EH (cell line): ENCODE data around the gene TBC1D14.

Source experiments
- DNase-seq: peaks from one replicate; pipeline ENCODE4 v3.0.0-alpha.2; 2015; ENCODE audit warnings: low read depth

TBC1D14 gene

DNA sequence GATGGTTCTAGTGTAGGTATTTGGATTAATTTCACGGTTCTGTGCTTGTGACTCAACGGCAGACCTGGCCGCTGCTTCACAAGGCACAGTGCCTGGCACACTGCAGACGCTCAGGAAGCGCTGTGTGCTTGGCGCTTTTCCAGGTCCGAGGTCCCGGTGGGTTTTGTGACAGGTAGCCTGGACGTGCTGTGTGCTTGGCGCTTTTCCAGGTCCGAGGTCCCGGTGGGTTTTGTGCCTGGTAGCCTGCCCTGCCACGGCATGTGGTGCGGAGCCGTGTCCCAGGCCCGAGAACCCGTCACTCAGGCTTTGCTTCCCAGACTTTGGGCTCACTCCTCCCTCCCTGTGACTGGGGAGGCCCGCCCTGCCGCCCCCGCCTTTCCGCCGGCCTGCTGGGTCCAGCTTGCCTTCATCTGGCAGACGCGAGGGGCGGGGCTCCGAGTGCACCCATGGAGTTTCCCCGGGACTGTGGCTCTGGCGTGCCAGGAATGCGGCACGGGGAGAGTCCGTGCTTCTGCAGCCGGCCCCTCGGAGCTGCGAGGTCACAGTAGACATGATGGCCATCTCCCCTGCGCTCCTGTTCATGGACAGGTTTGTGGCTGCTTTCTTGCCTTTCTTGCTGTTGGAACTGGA, 44.2 kb downstream of the TBC1D14 start:
- DNase-seq, result peak; percentile 80

DNA sequence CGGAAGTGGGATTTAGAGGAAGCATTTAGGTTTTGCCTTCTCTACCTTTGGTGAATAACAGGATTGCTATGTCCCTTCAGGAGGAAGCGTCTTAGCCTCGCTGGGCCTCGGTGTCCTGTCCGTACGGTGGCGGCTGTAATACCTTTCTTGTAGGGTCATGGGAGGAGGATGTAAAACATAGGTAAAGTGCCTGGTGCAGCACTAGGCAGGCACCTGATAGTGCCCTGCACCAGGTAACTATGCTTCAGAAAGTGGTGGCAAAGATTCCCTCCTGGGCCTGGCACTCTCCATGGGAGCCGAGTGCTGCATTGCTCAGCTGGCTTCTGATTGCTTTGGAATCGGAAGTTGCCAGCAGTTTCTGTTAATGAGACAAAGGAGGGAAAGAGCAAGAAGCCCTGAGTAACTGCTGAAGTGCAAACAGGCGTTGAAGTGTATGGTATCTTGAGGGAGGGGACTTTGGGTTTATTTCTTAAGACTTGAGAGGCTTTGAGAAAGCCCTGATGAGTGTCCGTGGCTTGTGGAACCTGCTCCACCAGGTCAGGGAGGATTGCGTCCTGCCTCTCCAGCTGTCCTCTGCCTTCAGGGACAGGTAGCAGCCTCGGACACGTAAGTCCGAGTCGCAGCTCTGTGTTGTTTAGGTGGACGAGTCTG, 45.8 kb downstream of the TBC1D14 start:
- DNase-seq, result no peak

DNA sequence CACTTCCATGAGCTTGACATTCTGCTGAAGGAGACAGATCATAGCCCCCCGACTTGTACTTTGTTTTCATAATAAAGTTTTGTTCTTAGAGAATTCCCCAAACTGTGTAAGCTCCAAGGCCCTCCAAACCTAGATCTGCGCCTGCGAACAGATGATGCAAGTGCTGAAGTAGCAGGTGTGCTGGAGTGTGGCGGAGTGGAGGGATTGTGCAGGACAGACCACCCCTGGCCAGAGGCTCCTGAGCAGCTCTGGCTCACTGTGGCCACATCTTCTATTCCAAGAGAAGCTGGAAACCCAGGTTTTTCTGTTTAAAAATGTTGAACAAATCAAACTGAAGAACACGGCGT, 46.4 kb downstream of the TBC1D14 start:
- no peak for DNase-seq

DNA sequence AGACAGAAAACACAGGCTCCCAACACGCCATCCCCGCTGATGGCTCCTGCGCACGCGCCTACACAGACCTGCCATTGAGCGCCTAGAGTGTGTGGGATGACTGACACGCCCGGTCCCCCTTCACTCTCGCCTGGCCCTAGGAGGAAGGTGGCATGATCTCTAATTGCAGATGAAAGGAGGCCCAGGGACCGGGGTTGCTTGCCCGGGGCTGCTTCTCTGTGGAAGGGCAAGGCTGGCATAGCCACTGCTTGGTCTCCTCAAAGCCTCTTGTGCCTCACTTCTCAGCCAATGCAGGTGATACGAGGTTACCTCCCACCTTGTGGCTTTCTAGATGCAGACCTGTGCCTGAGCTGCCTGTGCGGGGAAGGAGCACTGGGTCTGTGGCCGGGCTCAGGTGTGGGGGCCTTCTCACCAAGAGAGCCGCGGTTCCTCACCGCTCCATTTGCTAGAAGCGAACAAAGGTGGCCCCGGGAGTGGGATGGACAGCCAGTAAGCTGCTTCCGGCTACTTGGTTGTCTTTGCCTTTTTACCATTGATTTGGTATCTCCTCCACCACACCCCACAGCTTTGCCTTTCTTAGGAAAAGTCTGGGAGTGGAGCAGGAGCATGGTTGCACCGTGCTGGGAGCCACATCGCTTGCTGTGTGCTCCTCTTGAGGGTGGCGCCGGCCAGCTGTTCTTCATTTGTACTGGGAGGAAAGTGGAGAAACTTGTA, 47.0 kb downstream of the TBC1D14 start:
- DNase-seq, result no peak

DNA sequence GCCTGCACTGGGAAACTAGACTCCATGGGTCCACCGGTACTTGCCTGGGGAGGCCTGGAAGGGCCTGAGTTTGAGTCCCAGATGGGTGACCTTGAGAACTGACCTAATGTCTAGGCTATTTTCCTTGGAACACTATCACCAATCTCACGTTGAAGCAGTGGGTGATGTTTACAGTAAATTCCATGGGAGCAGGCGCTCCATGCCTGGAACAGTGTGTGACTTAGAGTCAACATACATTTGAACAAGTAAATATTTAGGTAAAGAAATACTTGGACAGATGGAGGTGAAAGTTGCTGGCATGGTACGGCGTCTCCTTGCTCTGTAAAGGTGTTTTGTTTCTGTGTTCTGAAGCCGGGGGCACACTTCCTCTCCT, 47.5 kb downstream of the TBC1D14 start:
- no peak for DNase-seq

DNA sequence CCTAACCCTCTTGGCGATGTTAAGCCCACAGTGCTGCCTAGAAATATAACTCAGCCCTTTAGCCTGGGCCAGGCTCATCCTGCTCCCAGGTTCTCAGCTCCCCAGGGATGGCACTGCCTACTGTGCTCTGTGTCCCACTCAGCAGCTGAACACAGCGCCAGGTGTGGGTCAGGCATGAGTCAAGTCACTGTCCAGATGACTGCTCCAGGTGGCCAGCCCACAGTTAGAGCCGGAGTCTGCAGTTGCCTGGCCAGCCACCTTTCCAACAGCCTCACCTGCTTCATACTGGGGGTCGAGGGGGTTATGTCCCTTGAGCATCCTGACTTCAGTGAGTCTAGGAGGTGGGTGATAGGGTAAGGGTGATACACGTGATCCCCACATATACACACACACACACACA, 48.4 kb downstream of the TBC1D14 start:
- DNase-seq, result no peak

DNA sequence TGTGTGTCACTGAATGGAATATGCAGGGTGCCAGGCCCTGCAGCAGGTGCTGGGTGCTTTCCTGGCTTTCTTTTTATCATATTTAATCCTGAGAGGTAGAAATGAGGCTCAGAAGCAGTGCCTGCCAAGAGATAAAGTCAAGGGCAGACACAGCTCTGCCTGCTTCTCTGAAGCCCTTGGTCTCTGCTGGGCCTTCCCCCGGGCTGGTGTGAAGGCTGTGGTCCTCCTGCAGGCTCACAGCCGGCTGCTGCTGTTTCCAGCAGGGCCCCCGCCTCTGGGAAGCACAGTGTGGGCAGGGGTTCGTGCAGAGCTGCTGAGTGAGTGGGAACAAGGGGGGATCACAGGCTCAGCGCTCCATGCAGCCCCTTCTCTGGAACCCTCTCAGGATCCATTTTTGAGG, 49.6 kb downstream of the TBC1D14 start:
- DNase-seq, result no peak

DNA sequence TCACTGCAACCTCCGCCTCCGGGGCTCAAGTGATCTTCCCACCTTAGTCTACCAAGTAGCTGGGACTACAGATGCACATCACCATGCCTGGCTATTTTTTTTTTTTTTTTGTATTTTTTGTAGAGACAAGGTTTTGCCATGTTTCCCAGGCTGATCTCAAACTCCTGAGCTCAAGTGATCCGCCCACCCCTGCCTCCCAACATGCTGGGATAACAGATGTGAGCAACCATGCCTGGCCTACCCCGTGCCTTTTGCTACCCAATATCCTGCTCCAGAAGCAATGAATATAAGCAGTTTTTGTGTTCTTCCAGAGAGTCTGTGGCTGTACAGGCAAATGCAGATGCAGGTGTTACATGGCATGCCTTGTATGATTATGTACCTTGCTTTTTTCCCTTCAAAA, 50.5 kb downstream of the TBC1D14 start:
- DNase-seq, result no peak

DNA sequence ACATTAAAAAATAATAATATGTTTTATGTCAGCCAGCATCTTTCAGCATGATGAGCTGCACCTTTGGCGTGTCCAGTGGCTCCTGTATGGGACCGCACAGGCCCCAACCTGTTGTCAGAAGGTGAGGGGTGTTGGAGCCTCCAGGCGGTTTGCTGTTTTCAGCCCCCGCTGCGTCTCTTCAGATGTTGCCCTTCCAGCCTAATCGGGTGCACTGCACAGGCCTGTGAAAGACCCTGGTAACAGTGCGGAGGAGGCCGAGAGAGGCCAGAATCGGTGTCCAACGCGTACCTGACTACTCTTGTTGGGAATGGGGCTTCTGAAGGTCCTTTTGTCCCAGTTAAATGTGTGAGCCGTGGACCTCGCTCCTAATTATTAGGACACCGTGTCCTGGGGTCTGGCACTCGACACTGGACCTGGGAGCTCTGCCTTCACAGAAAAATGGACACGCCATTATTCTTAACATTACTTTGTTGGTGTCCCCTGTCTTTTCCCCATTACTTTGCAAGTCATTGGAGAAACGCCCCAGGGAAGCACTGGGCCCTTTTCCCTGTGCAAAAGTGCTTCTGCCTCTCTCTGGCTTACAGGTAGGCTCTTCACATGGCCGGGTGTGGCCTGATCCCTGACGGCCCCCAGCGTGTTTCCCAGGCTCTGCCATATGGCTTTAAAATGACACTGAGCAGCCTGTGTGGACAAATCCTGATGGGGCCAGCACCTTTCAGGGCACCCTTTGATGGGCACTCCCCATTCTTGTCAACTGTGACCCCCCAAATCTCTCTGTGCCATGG, 51.2 kb downstream of the TBC1D14 start:
- no peak for DNase-seq

DNA sequence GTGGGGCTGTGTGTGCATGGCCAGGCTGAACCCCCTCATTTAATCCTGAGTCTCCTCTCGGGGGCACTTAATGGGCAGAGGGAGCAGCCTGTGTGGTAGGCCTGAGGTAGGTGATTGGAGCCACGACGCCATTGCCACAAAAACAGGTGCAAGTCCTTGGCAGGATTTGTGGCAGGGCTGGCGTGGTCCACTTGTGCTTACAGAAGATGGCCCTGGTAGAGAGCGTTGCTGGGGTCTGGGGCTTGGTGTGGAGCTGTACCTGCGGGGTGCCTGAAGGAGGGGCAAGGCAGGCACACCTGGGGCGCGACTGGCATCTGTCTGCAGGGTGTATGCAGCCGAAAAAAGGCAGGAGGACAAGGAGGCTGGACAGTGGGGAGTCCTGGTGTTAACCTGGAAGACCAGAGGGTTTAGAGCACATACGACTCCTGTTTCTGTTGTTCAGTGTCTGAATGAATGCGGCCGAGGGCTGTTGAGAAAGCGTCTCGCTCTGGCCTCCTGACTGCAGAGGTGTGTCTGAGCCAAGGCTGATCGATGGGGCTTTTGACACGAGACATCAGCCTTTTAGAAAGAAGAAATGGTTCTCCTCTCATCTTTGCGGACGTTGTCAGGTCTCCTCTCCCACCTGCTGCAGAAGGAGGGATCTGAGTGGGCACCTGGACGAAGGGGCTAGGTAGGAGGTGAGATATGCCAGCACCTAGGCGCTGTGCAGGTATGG, 52.0 kb downstream of the TBC1D14 start:
- no peak for DNase-seq

DNA sequence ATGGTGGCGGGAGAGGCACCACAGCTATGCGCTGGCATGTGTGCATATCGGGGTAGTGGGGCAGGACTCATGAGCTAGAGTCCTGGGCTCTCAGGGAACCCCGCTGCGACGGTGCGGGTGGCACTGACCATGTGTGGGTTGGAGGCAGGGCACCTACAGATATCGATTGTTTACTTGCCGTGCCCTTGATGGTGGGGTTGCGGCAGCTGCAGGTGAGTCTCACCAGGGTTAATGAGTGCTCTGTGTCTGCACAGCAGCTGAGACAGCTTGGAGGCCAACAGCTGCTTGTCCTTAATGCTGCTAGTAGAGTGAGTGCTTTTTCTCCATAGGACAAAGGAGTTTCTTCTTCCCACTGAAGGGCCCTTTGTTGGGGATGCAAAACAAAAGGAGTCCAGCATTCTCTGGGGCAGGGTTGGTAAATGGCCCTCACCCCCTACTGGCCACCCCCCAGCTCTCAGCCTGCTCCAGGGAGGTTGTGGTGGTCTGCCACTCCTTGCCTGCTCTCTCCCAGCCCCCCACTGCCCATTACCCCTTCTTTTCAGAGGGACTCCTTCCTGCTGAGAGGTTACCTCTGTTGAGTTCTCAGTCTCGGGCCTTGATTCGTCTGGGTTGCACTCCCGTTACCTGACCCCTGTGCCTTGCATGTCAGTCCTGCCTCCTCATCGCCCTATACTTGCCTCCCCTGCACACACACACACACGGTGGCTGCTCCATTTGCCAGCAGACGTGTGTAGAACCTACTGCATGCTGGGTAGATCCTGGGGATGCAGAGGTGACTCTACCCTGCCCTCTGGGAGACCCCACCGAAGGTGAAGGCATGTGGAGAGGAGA, 52.8 kb downstream of the TBC1D14 start:
- no peak for DNase-seq

DNA sequence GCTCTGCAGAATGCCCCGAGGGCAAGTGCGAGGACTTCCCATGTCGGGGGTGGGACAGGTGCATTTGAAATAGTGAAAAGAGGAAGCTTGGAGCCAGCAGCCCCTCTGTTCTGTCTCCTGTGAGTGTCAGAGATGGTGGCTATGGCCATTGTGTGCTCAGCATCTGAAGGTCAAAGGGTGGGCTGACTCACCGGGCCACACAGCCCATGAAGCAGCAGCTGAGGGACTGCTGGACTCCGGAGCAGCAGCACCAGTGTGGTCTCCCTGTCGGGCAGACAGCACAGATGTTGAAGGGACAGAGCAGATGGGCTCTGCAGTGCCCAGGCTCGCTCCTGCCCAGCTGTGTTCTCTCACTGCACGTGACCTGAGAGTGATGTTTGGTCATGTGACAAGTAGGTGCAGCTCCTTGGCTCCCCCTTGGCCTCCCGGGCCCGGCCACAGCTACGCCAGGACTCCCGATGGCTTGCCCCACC, 53.5 kb downstream of the TBC1D14 start:
- DNase-seq, result peak; percentile 33

DNA sequence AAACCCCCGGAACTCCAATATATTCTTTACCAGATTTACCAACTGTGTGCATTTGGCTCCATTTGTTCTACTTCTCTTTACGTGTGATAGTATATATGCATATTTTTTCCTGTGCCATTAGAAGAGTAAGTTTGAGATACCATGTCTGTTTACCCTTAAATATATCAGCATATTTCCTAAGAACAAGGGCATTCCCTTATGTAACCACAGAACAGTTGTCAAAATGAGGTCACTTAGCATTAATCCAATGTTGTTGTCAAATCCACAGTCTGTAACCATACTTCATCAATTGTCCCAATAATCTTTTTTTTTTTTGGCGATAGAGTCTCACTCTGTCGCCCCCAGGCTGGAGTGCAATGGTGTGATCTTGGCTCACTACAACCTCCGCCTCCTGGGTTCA, 55.2 kb downstream of the TBC1D14 start:
- no peak for DNase-seq

DNA sequence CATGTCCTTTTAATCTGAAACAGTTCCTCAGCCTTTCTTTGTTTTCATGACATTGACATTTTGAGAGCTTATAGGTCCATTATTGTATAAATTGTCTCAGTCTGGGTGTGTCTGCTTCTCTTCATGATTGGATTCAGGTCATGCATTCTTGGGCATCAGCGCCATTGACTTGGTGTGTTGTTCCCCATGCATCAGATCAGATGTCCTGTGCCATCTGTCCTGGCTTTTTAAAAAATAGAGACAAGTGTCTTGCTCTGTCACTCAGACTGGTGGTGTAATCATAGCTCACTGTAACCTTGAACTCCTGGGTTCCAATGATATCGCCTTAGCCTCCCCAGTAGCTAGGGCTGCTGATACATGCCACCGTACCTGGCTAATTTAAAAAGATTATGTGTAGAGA, 55.7 kb downstream of the TBC1D14 start:
- DNase-seq, result no peak

DNA sequence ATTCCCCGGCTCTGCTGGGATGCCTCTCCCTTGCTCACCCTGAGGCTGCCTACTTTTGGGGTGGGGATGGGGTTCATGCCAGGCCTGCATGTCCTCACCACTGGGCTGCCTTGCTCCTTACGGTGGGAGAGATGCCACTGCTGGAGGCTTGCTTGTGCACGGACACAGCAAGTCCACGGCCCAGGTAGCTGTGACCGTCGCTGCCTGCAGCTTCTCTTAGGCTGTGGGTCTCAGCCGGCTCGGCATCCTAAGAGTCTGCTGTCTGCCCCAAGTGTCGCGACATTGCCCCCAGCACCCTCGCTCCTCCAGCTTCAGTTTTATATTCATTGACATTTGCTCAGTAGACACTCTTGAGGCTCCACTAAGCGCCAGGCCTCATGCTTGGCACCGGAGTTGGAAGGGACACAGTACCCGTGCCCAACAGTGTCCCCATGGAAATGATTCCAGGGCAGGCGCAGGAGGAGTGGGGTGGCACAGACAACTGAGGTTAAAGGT, 58.3 kb downstream of the TBC1D14 start:
- no peak for DNase-seq

DNA sequence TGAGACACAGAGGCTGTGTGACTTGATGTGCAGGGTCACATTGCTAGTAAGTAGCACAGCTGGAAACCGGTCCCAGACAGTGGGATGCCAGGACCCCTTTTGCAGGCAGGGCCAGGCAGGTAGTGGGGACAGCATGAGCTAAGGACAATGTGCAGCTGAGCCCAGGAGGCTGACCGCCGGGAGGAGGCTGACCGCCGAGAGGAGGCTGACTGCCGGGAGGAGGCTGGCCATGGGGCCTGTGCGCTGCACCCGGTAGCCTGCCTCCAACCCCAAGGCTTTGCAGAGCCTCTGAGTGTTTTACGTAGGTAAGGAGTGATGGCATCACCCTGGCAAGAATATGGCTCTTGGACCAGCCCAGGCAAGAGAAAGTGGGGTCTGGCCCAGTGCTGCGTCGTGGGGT, 58.9 kb downstream of the TBC1D14 start:
- DNase-seq, result no peak

DNA sequence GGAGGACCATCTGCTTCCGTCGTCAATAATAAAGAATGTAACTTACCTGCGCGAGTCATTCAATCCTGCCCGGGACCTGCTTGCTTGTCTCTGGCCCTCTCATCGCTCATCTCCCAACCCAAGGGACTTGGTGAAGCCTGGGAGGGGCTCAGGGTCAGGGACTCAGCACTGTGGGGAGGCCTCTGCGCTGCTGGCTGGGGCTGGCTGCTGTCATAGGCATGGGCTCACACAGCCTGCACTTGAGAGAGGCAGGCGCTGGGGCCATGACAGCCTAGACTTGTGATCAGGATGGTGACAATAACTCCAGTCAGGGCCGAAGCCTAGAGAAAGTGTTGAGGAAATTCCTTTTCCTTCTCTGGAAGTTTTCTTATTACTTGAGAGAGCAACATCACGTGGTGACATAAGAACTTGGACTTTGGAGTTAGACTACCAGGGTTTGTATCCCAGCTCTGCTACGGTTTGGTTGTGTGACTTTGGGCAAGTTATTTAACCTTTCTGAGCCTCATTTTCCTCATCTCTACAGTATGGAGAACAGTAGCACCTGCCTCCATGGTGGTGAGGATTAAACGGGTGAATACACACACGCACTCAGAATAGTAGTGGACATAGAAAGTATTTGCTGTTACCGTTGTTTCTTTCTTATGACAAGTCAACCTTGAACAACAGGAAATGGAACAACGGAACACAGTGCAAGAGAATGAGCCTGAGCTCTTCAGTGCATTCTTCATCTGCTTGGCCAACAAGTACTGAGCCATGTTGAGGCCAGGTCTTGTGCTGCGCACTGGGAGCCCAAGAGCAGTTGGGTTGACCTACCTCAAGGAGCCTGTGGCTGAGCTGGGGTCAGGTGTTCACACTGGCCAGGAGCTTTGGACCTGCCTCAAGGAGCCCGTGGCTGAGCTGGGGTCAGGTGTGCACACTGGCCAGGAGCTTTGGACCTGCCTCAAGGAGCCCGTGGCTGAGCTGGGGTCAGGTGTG, 60.5 kb downstream of the TBC1D14 start:
- no peak for DNase-seq

DNA sequence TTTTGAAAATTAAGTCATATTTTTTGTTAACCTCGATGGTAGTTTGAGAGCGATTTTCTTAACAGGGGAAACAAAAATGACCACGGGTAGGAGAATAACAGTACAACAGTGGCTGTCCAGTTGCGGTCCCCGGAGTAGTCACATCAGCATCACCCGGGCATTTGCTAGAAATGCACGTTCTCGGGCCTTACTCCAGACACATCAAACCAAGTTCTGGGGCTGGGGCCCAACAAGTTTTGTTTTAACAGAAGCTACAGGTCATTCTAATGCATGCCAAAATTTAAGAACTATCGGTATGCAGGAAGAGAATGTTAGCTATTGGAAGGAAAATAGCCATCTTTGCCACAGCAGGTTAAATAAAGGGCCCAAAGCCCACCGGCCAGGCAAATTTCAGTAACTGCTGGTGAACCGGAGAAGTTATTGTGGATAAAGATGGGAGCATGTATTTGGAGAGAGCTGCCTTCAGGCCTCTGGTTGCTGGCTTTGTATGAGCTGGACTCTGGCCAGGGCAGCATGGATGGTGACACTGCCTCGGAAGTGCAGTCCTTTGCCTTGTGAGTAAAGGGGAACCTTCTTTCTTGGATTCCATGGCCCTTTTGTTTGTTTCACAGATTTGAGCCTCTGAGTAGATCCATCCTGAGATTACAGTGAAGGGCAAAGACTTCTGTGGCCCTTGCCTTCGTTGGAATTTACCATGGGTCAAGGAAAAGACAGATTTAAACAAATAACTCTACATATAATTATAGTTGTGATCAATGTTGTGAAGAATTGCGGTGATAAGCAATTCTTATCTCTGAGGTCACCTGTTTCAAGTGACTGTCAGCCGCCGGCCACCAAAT, 62.1 kb downstream of the TBC1D14 start:
- no peak for DNase-seq

DNA sequence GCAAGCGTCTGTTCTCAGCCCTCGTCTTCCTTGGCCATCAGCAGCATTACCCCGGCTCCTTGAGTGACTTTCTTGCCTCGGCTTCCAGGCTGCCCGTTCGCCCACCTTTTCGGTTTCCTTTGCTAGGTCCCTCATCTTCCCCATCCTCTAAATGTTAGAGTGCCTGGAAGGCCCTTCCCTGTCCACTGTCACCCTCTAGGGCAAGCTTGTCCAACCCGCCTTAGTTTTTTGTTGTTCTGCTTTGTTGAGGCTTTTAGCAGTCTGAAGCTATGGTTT, 62.7 kb downstream of the TBC1D14 start:
- no peak for DNase-seq
